Fibroblast of upper back skin (primary cell): Measurements from ENCODE around the gene PVALB.

Experiments
- DNase-seq: peaks from one replicate; pipeline ENCODE4 v3.0.0-alpha.2; 2013

Gene PVALB

GRCh38 chr22:36816636-36817524, at the start of gene PVALB:
Gene PVALB, minus strand, starts transcription at chr22:36817035. Its CDS starts 30 bp downstream, at chr22:36817005.
- DNase-seq, result no peak

GRCh38 chr22:36865346-36865745, 48.5 kb upstream of the PVALB start:
- DNase-seq, result no peak

GRCh38 chr22:36864454-36865215, 47.8 kb upstream of the PVALB start:
- no peak for DNase-seq

- no peak for DNase-seq
Observed at GRCh38 chr22:36863979-36864378, 47.1 kb upstream of the PVALB start.

GRCh38 chr22:36863281-36863680, 46.4 kb upstream of the PVALB start:
- DNase-seq, result no peak

- DNase-seq, result no peak
Observed at GRCh38 chr22:36862251-36863242, 45.7 kb upstream of the PVALB start.

GRCh38 chr22:36860821-36861659, 44.2 kb upstream of the PVALB start, which contains the start of gene NCF4:
Gene NCF4, plus strand, starts transcription at chr22:36861006. Its CDS starts 166 bp downstream, at chr22:36861172.
- no peak for DNase-seq

- no peak for DNase-seq
Observed at GRCh38 chr22:36860438-36860820, 43.6 kb upstream of the PVALB start.

- no peak for DNase-seq
Observed at GRCh38 chr22:36860017-36860416, 43.2 kb upstream of the PVALB start.

GRCh38 chr22:36858966-36859365, 42.1 kb upstream of the PVALB start:
- no peak for DNase-seq

- no peak for DNase-seq
Observed at GRCh38 chr22:36858156-36858555, 41.3 kb upstream of the PVALB start.

GRCh38 chr22:36856792-36857135, 39.9 kb upstream of the PVALB start:
- DNase-seq, result no peak

GRCh38 chr22:36856121-36856791, 39.4 kb upstream of the PVALB start:
- peak; percentile 80 for DNase-seq

- DNase-seq, result no peak
Observed at GRCh38 chr22:36855478-36855877, 38.6 kb upstream of the PVALB start.

GRCh38 chr22:36853407-36854099, 36.7 kb upstream of the PVALB start:
- peak; percentile 44 for DNase-seq

- DNase-seq, result no peak
Observed at GRCh38 chr22:36852056-36852973, 35.5 kb upstream of the PVALB start.

GRCh38 chr22:36850682-36851081, 33.8 kb upstream of the PVALB start:
- no peak for DNase-seq

- no peak for DNase-seq
Observed at GRCh38 chr22:36850056-36850455, 33.2 kb upstream of the PVALB start.

- DNase-seq, result no peak
Observed at GRCh38 chr22:36846949-36847348, 30.1 kb upstream of the PVALB start.
